GM18505 (cell line): ENCODE data around the gene CHST9.
"Not testable (repeated sequence)": the region's sequence is repeated elsewhere in the genome, so short reads cannot be mapped to it uniquely, and the experiment has no call there.

Experiments
- ATAC-seq: cut with Tn5 transposase; IDR thresholded peaks from one replicate; pipeline ENCODE4 v1.9.1; 2021; ENCODE audit not compliant: unreplicated experiment
- POLR2A ChIP-seq: IDR thresholded peaks from 4 replicates; pipeline ENCODE4 v1.6.1; 2011; ENCODE audit warnings: borderline replicate concordance; ENCODE audit not compliant: insufficient read depth, insufficient read length; ENCODE audit errors: extremely low read depth

Gene CHST9

GRCh38 chr18:26940744-26941398, 244.2 kb downstream of the CHST9 start:
- no peak for TF ChIP-seq POLR2A
- no peak for ATAC-seq

- no peak for TF ChIP-seq POLR2A
- ATAC-seq, result no peak
Observed at GRCh38 chr18:26931659-26932058, 253.4 kb downstream of the CHST9 start.

GRCh38 chr18:26930630-26931029, 254.5 kb downstream of the CHST9 start:
- no peak for ATAC-seq
- TF ChIP-seq POLR2A, result no peak

- no peak for TF ChIP-seq POLR2A
- no peak for ATAC-seq
Observed at GRCh38 chr18:26928670-26929313, 256.3 kb downstream of the CHST9 start.

- not testable (repeated sequence) for ATAC-seq
Observed at GRCh38 chr18:26927822-26928221, 257.3 kb downstream of the CHST9 start.

GRCh38 chr18:26926066-26926675, 258.9 kb downstream of the CHST9 start:
- no peak for ATAC-seq
- TF ChIP-seq POLR2A, result no peak

- no peak for ATAC-seq
- no peak for TF ChIP-seq POLR2A
Observed at GRCh38 chr18:26925313-26925712, 259.8 kb downstream of the CHST9 start.

GRCh38 chr18:26922313-26922712, 262.8 kb downstream of the CHST9 start:
- no peak for ATAC-seq
- TF ChIP-seq POLR2A, result no peak

GRCh38 chr18:26920644-26921043, 264.5 kb downstream of the CHST9 start:
- ATAC-seq, result no peak
- TF ChIP-seq POLR2A, result no peak

- ATAC-seq, result no peak
- no peak for TF ChIP-seq POLR2A
Observed at GRCh38 chr18:26919627-26920026, 265.5 kb downstream of the CHST9 start.

- ATAC-seq, result no peak
- no peak for TF ChIP-seq POLR2A
Observed at GRCh38 chr18:26919201-26919600, 265.9 kb downstream of the CHST9 start.

- no peak for ATAC-seq
- TF ChIP-seq POLR2A, result no peak
Observed at GRCh38 chr18:26911840-26912239, 273.3 kb downstream of the CHST9 start.

- no peak for TF ChIP-seq POLR2A
- no peak for ATAC-seq
Observed at GRCh38 chr18:26909599-26910290, 275.4 kb downstream of the CHST9 start.

GRCh38 chr18:26908906-26909305, 276.2 kb downstream of the CHST9 start:
- TF ChIP-seq POLR2A, result no peak

More at GRCh38 chr18:26908906-26909305, 276.2 kb downstream of the CHST9 start:
- no peak for ATAC-seq
